Myocyte (in vitro differentiated cells): Measurements from ENCODE around the gene SENP2. TPM values are rescaled to one million over a fixed set of nuclear protein-coding genes. Genes with fewer than 3 reads are reported as not detected.

Experiments
- DNase-seq: peaks from one replicate; pipeline ENCODE4 v3.0.0-alpha.2; 2012; ENCODE audit warnings: low read depth
- total RNA-seq: library from RNA; depleted of rRNA; stranded (reverse); fragments of >200 nt; gene quantifications from 2 replicates; pipeline ENCODE4 v1.2.3, GENCODE V29; 2014

The SENP2 gene
- total RNA-seq, 1 donor from 2014 or later = 47.0 TPM

- DNase-seq = no peak
Observed at GRCh38 chr3:185678027-185678426, 91.9 kb downstream of the SENP2 start.

GRCh38 chr3:185680231-185680630, 94.1 kb downstream of the SENP2 start:
- DNase-seq = no peak

Other genes with a start within 250 kb of the SENP2 start
- 9.4 and 12.1 TPM in 2 replicates for gene MAP3K13, start 223.2 kb upstream of the SENP2 start, total RNA-seq
- gene TMEM41A, start 87.3 kb upstream of the SENP2 start, total RNA-seq = 18.0 and 22.5 TPM in 2 replicates
- gene LIPH, start 33.7 kb upstream of the SENP2 start, total RNA-seq = not detected in 2 replicates
- 48.5 and 56.2 TPM in 2 replicates for gene IGF2BP2, start 238.7 kb downstream of the SENP2 start, total RNA-seq